Measurements from ENCODE around the gene WDR17.

GRCh38 chr4:176077561-176077960 is 11.9 kb downstream of the WDR17 start:
- TF ChIP-seq ZFX (IDR thresholded peaks at IDR 0.05), result no peak
- TF ChIP-seq CTCF (conservative IDR thresholded peaks at IDR 0.05), result no peak

All from C4-2B (cell line).